Ovary (tissue), 9 donors: ENCODE results near the gene EIF5A. TPM values are rescaled to one million over a fixed set of nuclear protein-coding genes. Genes with fewer than 3 reads are reported as not detected.

Experiments
- DNase-seq, 5 donors: peaks; one replicate each; pipeline ENCODE4 v3.0.0-alpha.2; 2019 to 2020
- H3K27ac ChIP-seq, 2 donors: fragments of 200-600 bp; one replicate each; pipeline versions ENCODE4 v1.5.1 to v1.8.0; 2019 to 2022
- H3K27me3 ChIP-seq: fragments of 200-600 bp; one replicate; pipeline ENCODE4 v1.8.0; 2022
- H3K36me3 ChIP-seq: fragments of 200-600 bp; sonication (generic); one replicate; pipeline ENCODE4 v1.5.1; 2019
- H3K4me1 ChIP-seq: one replicate; pipeline ENCODE4 v1.8.1; 2013; ENCODE audit warnings: mild to moderate bottlenecking, moderate library complexity; ENCODE audit not compliant: insufficient read depth
- H3K4me3 ChIP-seq: fragments of 200-600 bp; sonication (generic); one replicate; pipeline ENCODE4 v1.5.1; 2017
- H3K9me3 ChIP-seq, 2 donors: fragments of 200-600 bp in 1 of 2; sonication (generic) in 1 of 2; one replicate each; pipeline versions ENCODE4 v1.5.1 to v1.8.1; 2013 to 2019; ENCODE audit warnings: mild to moderate bottlenecking in 1 of 2, moderate library complexity in 1 of 2
- CTCF ChIP-seq, 3 donors: fragments of 450-650 bp in 2 of 3; fragments of 200-600 bp in 1 of 3; IDR thresholded peaks; one replicate each; pipeline versions ENCODE4 v1.5.1 to v1.8.0; 2016 to 2022; ENCODE audit warnings: antibody characterized with exemption in 3 of 3, mild to moderate bottlenecking in 1 of 3
- EP300 ChIP-seq: sonication (generic); formaldehyde crosslinking; IDR thresholded peaks from one replicate; pipeline ENCODE4 v1.6.1; 2017; ENCODE audit warnings: antibody characterized with exemption
- POLR2A ChIP-seq: fragments of 450-650 bp; IDR thresholded peaks from one replicate; pipeline ENCODE4 v1.6.1; 2017; ENCODE audit warnings: antibody characterized with exemption, mild to moderate bottlenecking, moderate library complexity
- WGBS, 3 donors: extraction: QIAGEN DNeasy Blood & Tissue Kit in 1 of 3; methylation state at CpG; one replicate each; pipeline versions ENCODE4 v1.1.5 to v1.1.7; 2013 to 2017; 5-methylcytosine and 5-hydroxymethylcytosine counted together
- intact Hi-C, 4 donors: fragments of 100-400 bp; cut with DNase I; formaldehyde crosslinking; loops; one replicate each; pipeline versions ENCODE4 v1.11.0 to v1.15.1; 2022 to 2023
- polyA plus RNA-seq, 2 donors: library from polyadenylated mRNA; stranded (reverse); fragments of 200-250 nt in 1 of 2; fragments of 350-450 nt in 1 of 2; fragmentation: Illumina TruSeq in 1 of 2; extraction: RNeasy Lipid Tissue Mini Kit (QIAGEN cat#74804) in 1 of 2; gene quantifications; one replicate each; pipeline ENCODE4 v1.2.3, GENCODE V29; 2013 to 2014
- total RNA-seq, 7 donors: library from RNA; depleted of rRNA in 2 of 7; stranded (reverse); fragments of >200 nt in 2 of 7; fragmentation: NEBNext Ultra II Directional in 3 of 7; extraction: Animal tissue kit (Norgen Biotek cat#: 25700) in 3 of 7; gene quantifications; one replicate each; pipeline versions ENCODE4 v1.1.0 to v1.2.4, GENCODE V29; 2016 to 2023
- donor health status: DM: no; HTN: no; CAD: no; lungs with moderate emphysema.
- donor health status: DM: no; HTN: no; CAD: no.
- donor health status: Bipolar disorder and iron deficiency.
- donor health status: DM: yes; HTN: yes; CAD: no.
- donor health status: DM: no; HTN: no; CAD: no.
- donor health status: DM: yes; HTN: yes; CAD: no.

EIF5A gene
- total and polyA plus RNA-seq, 9 donors: 55.9 to 302 (median 229) TPM

DNA sequence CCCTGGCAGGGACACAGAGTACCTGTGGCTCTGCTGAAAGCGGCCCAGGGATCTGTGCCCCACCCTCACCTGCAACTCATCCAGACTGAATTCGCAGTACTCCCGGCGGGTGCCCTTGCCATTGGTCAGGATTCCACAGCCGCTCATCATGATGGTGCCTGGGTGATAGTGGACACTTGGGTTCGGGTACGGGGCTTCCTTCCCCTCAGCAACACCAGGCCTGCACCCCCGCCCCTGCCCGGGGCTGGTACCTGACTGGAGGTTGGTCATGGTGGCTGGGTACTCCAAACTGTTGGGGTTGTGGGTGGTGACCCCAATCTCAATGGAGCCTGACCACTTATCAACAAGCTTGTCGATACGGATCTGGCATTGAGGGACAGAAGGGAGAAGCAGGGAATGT, 18.8 kb downstream of the EIF5A start:
- Histone ChIP-seq H3K4me1 (peaks cover 5% of the 10 kb centered on the region), H3K4me3 (no peak overlapping the region), H3K36me3 (no peaks in the 10 kb centered on the region), H3K27me3 (no peaks in the 10 kb centered on the region), H3K9me3 (no peaks in the 10 kb centered on the region), H3K27ac (no peak overlapping the region)
- 82 to 86% (median 85%) methylated on average over 11 of the region's 11 CpGs for WGBS, 3 donors
- intact Hi-C loops: no loop called here
- DNase-seq: peak in 2 of 5 donors; percentile 20 to 25
- TF ChIP-seq EP300: no peak
- TF ChIP-seq CTCF (IDR thresholded peaks at IDR 0.05): no peak

DNA sequence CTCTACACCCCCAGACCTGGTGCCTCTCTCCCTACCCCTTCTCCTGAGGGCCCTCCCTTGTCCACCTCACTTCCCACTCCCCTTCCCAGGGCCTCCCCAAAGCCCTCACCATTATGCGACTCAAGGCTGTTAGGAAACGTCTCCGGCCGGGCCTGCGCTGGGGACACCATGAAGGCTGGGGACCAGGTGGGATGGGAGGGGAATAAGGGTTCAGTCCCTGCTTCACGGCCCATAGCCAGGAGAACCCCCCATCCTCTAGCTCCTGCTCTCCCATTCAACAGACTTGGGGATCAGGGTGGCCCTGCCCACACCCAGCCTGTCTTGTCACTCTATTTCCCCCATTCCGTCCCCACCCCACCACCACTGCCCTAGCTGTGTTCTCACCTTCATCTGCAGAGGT, 19.6 kb downstream of the EIF5A start:
- Histone ChIP-seq H3K27ac (no peak overlapping the region), H3K4me1 (peaks cover 5% of the 10 kb centered on the region), H3K4me3 (no peak overlapping the region), H3K27me3 (no peaks in the 10 kb centered on the region), H3K9me3 (no peaks in the 10 kb centered on the region), H3K36me3 (no peaks in the 10 kb centered on the region)
- TF ChIP-seq POLR2A (no peak), CTCF (IDR thresholded peaks at IDR 0.05) (no peak), EP300 (no peak)
- intact Hi-C loops: no loop called here
- DNase-seq: no peak
- 78 to 88% (median 85%) methylated on average over 7 of the region's 7 CpGs for WGBS, 3 donors

DNA sequence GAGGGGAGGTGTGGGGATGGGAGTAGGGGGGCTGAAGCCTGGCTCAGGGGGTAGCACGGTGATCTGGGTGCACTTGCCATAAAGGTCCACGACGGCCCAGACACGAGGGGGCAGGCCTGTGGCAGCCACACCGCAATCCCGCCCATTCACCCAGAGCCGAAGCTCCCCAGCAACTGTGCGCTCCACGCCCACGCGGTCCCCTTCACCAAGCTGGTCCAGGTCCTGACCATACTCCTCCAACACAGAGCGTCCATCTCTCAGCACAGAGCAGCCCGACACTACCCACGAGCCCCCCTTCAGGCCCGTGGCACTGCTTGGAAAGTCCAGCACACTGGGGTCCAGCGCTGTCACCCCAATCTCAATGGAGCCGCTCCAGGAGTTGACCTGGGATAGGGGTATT, 20.1 kb downstream of the EIF5A start:
- no peak overlapping the region for H3K27ac ChIP-seq
- H3K9me3 ChIP-seq: no peaks in the 10 kb centered on the region
- TF ChIP-seq EP300 (no peak), POLR2A (no peak), CTCF (IDR thresholded peaks at IDR 0.05) (no peak)
- intact Hi-C loops: no loop called here
- 77 to 79% (median 78%) methylated on average over 17 of the region's 17 CpGs for WGBS, 3 donors
- H3K4me3 ChIP-seq: no peak overlapping the region
- no peak for DNase-seq
- peaks cover 5% of the 10 kb centered on the region for H3K4me1 ChIP-seq
- H3K36me3 ChIP-seq: no peaks in the 10 kb centered on the region
- no peaks in the 10 kb centered on the region for H3K27me3 ChIP-seq

DNA sequence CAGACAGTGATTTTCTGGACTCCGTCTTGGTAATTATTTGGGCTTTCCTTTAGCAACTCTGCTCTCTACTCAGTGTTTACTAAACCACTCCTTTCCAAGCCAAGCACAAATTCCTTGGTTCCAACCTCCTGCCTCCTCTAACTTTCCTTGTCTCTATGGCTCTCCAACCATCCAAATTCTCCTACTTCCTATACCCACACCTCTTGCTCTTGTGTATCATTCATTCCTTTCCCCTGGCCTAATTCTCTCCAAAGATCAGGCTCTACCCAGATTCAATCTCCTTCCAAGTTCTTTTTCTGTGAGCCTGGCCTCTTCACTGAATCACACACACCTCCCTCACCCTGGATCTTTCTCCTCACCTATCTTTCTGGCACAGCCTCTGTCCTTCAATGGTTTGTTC, 20.6 kb downstream of the EIF5A start:
- Histone ChIP-seq H3K36me3 (no peaks in the 10 kb centered on the region), H3K4me1 (peaks cover 5% of the 10 kb centered on the region), H3K4me3 (no peak overlapping the region), H3K27ac (no peak overlapping the region), H3K27me3 (no peaks in the 10 kb centered on the region), H3K9me3 (no peaks in the 10 kb centered on the region)
- DNase-seq: no peak
- intact Hi-C loops: no loop called here
- 48 to 74% (median 63%) methylated on average over 1 of the region's 1 CpG for WGBS, 3 donors
- no peak for TF ChIP-seq POLR2A
- TF ChIP-seq EP300: no peak
- TF ChIP-seq CTCF (IDR thresholded peaks at IDR 0.05): no peak
